Activated T-cell treated with anti-CD3 and anti-CD28 coated beads, Interleukin-2, amount 50 U/mL, for 24 hours (primary cell): ENCODE data around the gene TXNRD1.

Source experiments
- DNase-seq: peaks from one replicate; pipeline ENCODE4 v3.0.0-alpha.2; 2020
- H3K27ac Mint-ChIP-seq: 2 replicates; pipeline ENCODE4 v1.8.0; 2020; ENCODE audit warnings: mild to moderate bottlenecking, mixed read lengths
- H3K27me3 Mint-ChIP-seq: 2 replicates; pipeline ENCODE4 v1.8.0; 2020; ENCODE audit warnings: mixed read lengths
- H3K36me3 Mint-ChIP-seq: 2 replicates; pipeline ENCODE4 v1.8.0; 2020; ENCODE audit warnings: low read depth, mixed read lengths
- H3K4me1 Mint-ChIP-seq: 2 replicates; pipeline ENCODE4 v1.8.0; 2020; ENCODE audit warnings: low read depth, mixed read lengths
- H3K4me3 Mint-ChIP-seq: 2 replicates; pipeline ENCODE4 v1.8.0; 2020; ENCODE audit warnings: mild to moderate bottlenecking, moderate library complexity, mixed read lengths
- H3K9me3 Mint-ChIP-seq: 2 replicates; pipeline ENCODE4 v1.8.0; 2020; ENCODE audit warnings: mixed read lengths

TXNRD1 gene

DNA sequence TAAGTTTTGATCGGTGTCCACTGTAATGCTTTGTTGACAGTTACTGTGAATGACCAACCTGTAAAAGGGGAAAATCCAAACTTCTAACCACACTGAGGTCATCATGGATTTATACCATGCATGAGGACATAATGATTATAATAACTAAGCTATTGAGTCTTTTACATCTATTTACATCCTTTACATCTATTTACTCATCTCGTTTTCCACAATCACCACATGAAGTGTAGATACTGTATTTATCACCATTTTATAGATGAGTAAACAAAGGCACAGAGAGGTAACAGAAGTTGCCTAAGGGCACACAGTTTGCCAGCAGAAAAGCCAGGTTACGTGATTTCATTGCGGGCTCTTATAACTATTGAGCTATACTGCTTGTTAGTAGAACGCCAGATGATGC lies 60.1 kb downstream of the TXNRD1 start:
- no peak overlapping the region for H3K27ac Mint-ChIP-seq
- H3K4me3 Mint-ChIP-seq, result no peak overlapping the region
- DNase-seq, result no peak
- no peaks in the 10 kb centered on the region for H3K36me3 Mint-ChIP-seq
- peaks cover 16% of the 10 kb centered on the region for H3K4me1 Mint-ChIP-seq
- no peaks in the 10 kb centered on the region for H3K9me3 Mint-ChIP-seq
- no peaks in the 10 kb centered on the region for H3K27me3 Mint-ChIP-seq

- H3K36me3 Mint-ChIP-seq, result no peaks in the 10 kb centered on the region
- DNase-seq, result no peak
- peaks cover 20% of the 10 kb centered on the region for H3K4me1 Mint-ChIP-seq
- H3K9me3 Mint-ChIP-seq, result no peaks in the 10 kb centered on the region
- H3K4me3 Mint-ChIP-seq, result no peak overlapping the region
- no peaks in the 10 kb centered on the region for H3K27me3 Mint-ChIP-seq
- no peak overlapping the region for H3K27ac Mint-ChIP-seq
Measured at GRCh38 chr12:104276273-104277131, 60.9 kb downstream of the TXNRD1 start.

DNA sequence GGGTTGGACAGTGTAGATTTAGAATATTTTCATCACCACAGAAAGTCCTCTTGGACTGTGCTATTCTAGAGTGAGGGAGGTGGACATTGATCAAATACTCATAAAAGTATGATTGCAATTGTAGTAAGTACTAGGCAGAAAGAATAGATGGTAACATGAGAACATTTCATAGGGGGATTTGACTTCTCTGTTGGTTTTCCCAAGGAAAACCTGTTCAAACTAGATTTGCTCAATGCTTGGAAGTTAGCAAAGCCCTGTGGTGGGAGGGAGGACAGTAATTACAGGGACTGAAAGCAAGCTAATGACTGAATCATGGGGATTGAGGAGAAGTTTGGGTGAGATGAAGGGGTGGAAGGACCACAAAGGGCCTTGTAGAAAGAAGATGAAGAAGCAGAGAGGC lies 63.6 kb downstream of the TXNRD1 start:
- Mint-ChIP-seq H3K4me1 (peaks cover 20% of the 10 kb centered on the region), H3K36me3 (no peaks in the 10 kb centered on the region)
- no peak for DNase-seq

DNA sequence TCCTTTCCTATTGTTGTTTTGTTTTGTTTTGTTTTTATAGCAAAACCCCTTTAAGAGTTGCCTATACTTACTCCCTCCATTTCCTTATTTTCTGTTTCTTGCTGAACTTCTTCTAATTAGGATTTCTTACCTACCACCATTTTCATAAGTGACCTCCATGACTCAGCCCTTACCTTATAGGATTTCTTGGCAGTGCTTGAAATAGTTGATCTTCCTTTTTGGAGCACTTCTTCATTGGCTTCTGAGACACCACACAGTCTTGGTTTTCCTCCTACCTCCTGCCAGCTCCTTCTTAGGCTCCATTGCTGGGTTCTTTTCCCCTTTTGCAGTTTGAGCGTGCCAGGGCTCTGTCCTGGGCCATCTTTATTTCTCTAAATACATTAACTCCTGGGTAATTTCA lies 64.5 kb downstream of the TXNRD1 start:
- H3K4me3 Mint-ChIP-seq, result no peak overlapping the region
- no peaks in the 10 kb centered on the region for H3K9me3 Mint-ChIP-seq
- peaks cover 20% of the 10 kb centered on the region for H3K4me1 Mint-ChIP-seq
- no peaks in the 10 kb centered on the region for H3K36me3 Mint-ChIP-seq
- H3K27ac Mint-ChIP-seq, result no peak overlapping the region
- no peaks in the 10 kb centered on the region for H3K27me3 Mint-ChIP-seq
- no peak for DNase-seq

More for the DNA sequence above, 63.6 kb downstream of the TXNRD1 start:
- Mint-ChIP-seq H3K27ac (no peak overlapping the region), H3K27me3 (no peaks in the 10 kb centered on the region), H3K9me3 (no peaks in the 10 kb centered on the region), H3K4me3 (no peak overlapping the region)

DNA sequence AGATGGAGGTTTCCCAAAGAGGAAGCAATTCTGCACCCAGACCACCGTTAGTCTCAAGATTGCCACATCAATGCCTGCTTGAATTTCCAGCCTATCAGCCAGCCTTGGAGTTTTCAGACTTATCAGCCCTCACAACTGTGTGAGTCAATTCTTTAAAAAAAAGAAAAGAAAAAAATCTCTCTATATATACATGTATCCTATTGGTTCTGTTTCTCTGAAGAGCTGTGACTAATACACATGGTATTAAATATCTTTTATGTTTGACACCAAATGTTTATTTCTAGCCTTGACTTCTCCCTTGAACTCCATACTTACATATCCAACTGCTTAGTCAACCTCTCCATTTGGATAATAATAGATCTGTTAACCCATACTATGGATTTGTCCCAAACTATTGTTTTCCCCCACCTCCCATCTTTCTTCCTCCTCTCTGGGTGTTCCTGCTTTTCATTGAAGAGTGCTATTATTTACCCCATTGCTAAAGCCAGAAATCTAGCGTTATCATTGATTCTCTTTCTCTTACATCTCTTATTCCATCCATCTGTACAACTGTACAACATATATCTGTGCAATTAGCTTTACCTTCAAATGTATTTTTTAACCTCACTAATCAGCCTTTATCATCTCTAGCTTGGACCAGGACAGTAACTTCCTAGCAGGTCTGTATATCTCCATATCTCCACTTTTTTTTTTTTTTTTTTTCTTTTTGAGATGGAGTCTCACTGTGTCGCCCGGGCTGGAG lies 65.3 kb downstream of the TXNRD1 start:
- no peak for DNase-seq
- Mint-ChIP-seq H3K27me3 (no peaks in the 10 kb centered on the region), H3K4me1 (peaks cover 24% of the 10 kb centered on the region)

DNA sequence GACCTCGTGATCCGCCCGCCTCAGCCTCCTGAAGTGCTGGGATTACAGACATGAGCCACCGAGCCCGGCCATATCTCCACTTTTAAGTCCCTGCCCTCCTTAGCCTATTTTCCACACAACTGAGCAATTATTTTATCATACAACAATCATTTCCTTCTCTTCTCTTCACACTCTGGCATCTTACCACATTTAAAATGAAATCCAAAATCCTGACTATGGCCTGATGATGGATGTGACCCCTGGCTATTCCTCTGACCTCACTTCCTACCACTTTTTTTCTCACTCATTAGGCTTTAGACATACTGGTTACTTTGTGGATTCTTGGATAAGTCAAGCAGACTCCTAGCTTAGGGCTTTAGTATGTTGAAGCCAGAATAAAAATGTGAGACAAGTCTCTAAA lies 66.1 kb downstream of the TXNRD1 start:
- DNase-seq, result no peak
- Mint-ChIP-seq H3K4me3 (no peak overlapping the region), H3K9me3 (no peaks in the 10 kb centered on the region), H3K36me3 (no peaks in the 10 kb centered on the region), H3K27me3 (no peaks in the 10 kb centered on the region), H3K27ac (no peak overlapping the region), H3K4me1 (peaks cover 24% of the 10 kb centered on the region)

More for the DNA sequence above, 65.3 kb downstream of the TXNRD1 start:
- Mint-ChIP-seq H3K9me3 (no peaks in the 10 kb centered on the region), H3K4me3 (no peak overlapping the region), H3K36me3 (no peaks in the 10 kb centered on the region), H3K27ac (no peak overlapping the region)

GRCh38 chr12:104282109-104282508 lies 66.5 kb downstream of the TXNRD1 start:
- no peak for DNase-seq
- H3K4me1 Mint-ChIP-seq, result peaks cover 25% of the 10 kb centered on the region
- peaks cover 4% of the 10 kb centered on the region for H3K36me3 Mint-ChIP-seq
- H3K9me3 Mint-ChIP-seq, result no peaks in the 10 kb centered on the region
- no peaks in the 10 kb centered on the region for H3K27me3 Mint-ChIP-seq
- no peak overlapping the region for H3K4me3 Mint-ChIP-seq
- no peak overlapping the region for H3K27ac Mint-ChIP-seq

GRCh38 chr12:104285740-104286515 lies 70.3 kb downstream of the TXNRD1 start:
- peak; percentile 37 for DNase-seq

GRCh38 chr12:104286516-104287482 lies 71.2 kb downstream of the TXNRD1 start:
- DNase-seq, result peak; percentile 91
- H3K9me3 Mint-ChIP-seq, result no peaks in the 10 kb centered on the region
- H3K27me3 Mint-ChIP-seq, result no peaks in the 10 kb centered on the region
- peaks cover 19% of the 10 kb centered on the region for H3K4me1 Mint-ChIP-seq
- H3K36me3 Mint-ChIP-seq, result peaks cover 46% of the 10 kb centered on the region
- peak overlapping the region; percentile 98 for H3K4me3 Mint-ChIP-seq
- peak overlapping the region; percentile 100 for H3K27ac Mint-ChIP-seq

More at GRCh38 chr12:104285740-104286515, 70.3 kb downstream of the TXNRD1 start:
- peaks cover 18% of the 10 kb centered on the region for H3K4me1 Mint-ChIP-seq
- H3K27me3 Mint-ChIP-seq, result no peaks in the 10 kb centered on the region
- peak overlapping the region; percentile 100 for H3K27ac Mint-ChIP-seq
- peak overlapping the region; percentile 98 for H3K4me3 Mint-ChIP-seq
- H3K36me3 Mint-ChIP-seq, result peaks cover 38% of the 10 kb centered on the region
- no peaks in the 10 kb centered on the region for H3K9me3 Mint-ChIP-seq

- peak overlapping the region; percentile 98 for H3K4me3 Mint-ChIP-seq
- peak overlapping the region; percentile 100 for H3K27ac Mint-ChIP-seq
- DNase-seq, result peak; percentile 88
- H3K4me1 Mint-ChIP-seq, result peaks cover 32% of the 10 kb centered on the region
- H3K9me3 Mint-ChIP-seq, result no peaks in the 10 kb centered on the region
- H3K27me3 Mint-ChIP-seq, result no peaks in the 10 kb centered on the region
- H3K36me3 Mint-ChIP-seq, result peaks cover 66% of the 10 kb centered on the region
Measured at GRCh38 chr12:104288635-104289274, 73.2 kb downstream of the TXNRD1 start.

- peaks cover 82% of the 10 kb centered on the region for H3K36me3 Mint-ChIP-seq
- H3K4me1 Mint-ChIP-seq, result peaks cover 42% of the 10 kb centered on the region
- H3K27ac Mint-ChIP-seq, result no peak overlapping the region
- H3K9me3 Mint-ChIP-seq, result no peaks in the 10 kb centered on the region
- H3K27me3 Mint-ChIP-seq, result no peaks in the 10 kb centered on the region
- H3K4me3 Mint-ChIP-seq, result peak overlapping the region; percentile 23
- DNase-seq, result no peak
Measured at GRCh38 chr12:104290320-104290719, 74.7 kb downstream of the TXNRD1 start.

GRCh38 chr12:104290855-104291254 lies 75.3 kb downstream of the TXNRD1 start:
- H3K4me3 Mint-ChIP-seq, result peak overlapping the region; percentile 30
- peaks cover 87% of the 10 kb centered on the region for H3K36me3 Mint-ChIP-seq
- H3K27ac Mint-ChIP-seq, result peak overlapping the region; percentile 16
- peaks cover 41% of the 10 kb centered on the region for H3K4me1 Mint-ChIP-seq
- DNase-seq, result no peak
- H3K27me3 Mint-ChIP-seq, result no peaks in the 10 kb centered on the region
- H3K9me3 Mint-ChIP-seq, result no peaks in the 10 kb centered on the region

DNA sequence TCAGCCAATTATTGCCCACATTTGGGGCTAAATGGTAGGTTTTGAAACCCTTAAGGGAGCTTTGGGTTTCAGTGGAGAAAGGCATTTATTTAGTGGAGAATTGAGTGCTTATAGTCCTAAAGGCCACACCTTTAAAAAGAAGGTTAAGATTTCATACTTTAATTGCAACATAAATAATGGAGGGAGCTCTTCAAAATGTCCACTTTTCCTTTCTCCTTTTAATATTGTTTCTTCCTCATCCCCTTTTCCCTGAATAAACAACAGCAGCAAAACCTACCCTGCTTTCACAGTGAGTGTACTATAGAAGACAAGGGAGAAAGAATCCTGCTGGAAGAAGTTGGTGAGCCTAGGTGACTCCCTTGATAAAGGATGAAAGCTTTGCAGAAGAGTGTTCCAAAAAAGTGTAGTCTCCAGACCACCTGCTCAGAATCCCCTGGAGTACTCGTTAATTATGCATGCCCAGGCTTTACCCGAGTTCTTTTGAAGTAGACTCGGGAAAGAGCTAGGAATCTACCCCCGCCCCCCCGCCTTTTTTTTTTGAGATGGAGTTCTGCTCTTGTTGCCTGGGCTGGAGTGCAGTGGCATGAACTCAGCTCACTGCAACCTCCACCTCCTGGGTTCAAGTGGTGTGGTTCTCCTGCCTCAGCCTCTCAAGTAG lies 76.4 kb downstream of the TXNRD1 start:
- Mint-ChIP-seq H3K27ac (peak overlapping the region; percentile 47), H3K4me1 (peaks cover 36% of the 10 kb centered on the region), H3K27me3 (no peaks in the 10 kb centered on the region), H3K36me3 (peaks cover 96% of the 10 kb centered on the region), H3K4me3 (no peak overlapping the region), H3K9me3 (no peaks in the 10 kb centered on the region)
- no peak for DNase-seq
